GM21390 (cell line): ENCODE results near the gene CD40LG.

Experiments used
- ATAC-seq: cut with Tn5 transposase; IDR thresholded peaks from one replicate; pipeline ENCODE4 v1.9.1; 2021; ENCODE audit not compliant: unreplicated experiment

The CD40LG gene

DNA sequence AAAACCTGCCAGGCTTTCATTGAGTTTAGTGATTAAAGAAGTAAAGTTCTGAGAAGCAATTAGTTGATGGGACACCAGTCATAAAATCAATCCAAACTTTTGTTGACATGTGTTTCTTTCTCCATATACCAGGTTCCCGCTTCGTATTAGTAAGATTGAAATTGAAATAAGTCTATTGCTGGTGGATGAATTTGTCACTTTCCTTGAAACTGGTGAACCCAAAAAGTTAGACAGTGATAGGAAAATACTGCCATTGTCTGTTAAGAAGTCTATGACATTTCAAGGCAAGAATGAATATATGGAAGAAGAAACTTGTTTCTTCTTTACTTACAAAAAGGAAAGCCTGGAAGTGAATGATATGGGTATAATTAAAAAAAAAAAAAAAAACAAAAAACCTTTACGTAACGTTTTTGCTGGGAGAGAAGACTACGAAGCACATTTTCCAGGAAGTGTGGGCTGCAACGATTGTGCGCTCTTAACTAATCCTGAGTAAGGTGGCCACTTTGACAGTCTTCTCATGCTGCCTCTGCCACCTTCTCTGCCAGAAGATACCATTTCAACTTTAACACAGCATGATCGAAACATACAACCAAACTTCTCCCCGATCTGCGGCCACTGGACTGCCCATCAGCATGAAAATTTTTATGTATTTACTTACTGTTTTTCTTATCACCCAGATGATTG lies at the start of gene CD40LG:
CD40LG (plus strand) TSS at position 482 of the 684 bp plus-strand sequence; CDS start at position 573, 91 bp downstream.
- no peak for ATAC-seq

DNA sequence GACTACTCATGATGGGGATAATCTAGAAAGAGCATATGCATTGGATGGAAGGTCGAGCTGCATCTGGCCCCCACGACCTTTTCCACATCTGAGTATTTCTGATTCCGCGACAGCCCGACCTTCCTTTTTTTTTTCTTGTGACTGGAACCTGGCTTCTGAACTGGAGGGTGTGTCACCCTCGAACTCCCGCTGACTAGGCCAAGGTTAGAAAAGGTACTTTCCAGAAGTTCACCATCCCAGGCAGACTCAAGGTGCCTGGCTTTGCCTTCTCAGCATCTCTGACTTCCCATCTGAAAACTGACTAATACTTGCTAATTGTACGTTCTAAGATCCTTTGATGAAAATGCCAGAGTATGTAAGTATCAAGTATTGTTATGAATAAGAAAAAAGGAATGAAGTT lies 49.3 kb upstream of the CD40LG start:
- no peak for ATAC-seq

GRCh38 chrX:136600059-136600458 lies 47.9 kb upstream of the CD40LG start:
- ATAC-seq: no peak

GRCh38 chrX:136607236-136607635 lies 40.7 kb upstream of the CD40LG start:
- no peak for ATAC-seq

DNA sequence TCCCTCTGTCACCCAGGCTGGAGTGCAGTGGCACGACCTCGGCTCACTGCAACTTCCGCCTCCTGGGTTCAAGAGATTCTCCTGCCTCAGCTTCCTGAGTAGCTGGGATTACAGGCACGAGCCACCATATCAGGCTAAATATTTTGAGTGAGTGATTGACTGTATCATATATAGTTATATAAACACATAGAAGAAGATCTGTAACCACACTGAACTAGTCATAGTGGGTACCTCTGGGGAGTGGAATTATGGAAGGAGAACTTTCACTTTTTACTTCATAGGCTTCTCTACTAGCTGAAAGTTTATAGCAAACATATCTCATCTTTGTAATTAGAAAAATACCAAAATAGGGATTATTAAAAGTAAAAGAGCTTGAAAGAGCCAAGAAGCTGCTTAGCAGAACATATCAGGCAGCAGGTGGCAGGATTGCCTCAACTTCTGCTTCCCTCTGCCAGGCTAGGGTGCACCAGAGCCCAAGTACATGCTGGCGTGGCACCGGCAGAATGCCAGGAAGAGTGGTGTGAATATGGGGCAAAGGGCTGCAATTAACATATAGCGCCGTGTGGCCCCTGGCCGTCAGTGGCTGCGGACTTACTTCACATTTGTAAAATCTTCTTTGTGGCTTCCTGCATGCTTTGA lies 39.5 kb upstream of the CD40LG start:
- no peak for ATAC-seq

GRCh38 chrX:136616987-136617685 lies 30.8 kb upstream of the CD40LG start:
- ATAC-seq: peak; percentile 90

GRCh38 chrX:136619899-136620505 lies 28.0 kb upstream of the CD40LG start:
- no peak for ATAC-seq

DNA sequence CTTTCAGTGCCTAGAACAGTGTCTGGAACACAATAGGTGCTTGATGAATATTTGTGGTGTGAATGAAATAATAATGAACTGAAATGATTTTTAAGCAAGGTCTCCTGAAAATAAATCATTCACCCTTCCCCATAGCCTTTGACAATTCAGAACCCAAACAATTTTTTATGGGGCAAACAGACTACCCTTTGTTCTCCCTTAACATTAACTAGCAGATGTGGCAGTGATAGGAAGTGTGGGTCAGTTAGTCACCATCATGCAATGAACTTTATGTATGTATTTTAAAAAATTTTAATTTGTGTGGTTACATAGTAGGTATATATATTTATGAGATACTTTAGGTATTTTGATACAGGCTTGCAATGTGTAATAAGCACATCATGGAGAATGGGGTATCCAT lies 27.2 kb upstream of the CD40LG start:
- no peak for ATAC-seq

DNA sequence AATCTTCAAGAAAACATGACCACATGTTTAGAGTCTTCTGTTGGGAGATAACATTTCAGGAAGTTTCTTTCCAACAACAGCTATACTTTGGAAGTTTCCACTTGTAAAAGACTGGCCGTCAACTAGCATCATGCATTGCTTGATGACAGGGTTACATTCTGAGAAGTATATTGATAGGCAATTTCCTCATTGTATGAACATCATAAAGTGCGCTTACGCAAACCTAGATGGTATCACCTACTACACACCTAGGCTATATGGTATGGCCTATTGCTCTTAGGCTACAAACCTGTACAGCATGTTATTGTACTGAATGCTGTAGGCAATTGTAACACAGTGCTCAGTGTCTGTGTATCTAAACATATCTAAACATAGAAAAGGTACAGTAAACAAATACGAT lies 25.4 kb upstream of the CD40LG start:
- no peak for ATAC-seq

GRCh38 chrX:136623396-136623795 lies 24.6 kb upstream of the CD40LG start:
- no peak for ATAC-seq

GRCh38 chrX:136625246-136625645 lies 22.7 kb upstream of the CD40LG start:
- no peak for ATAC-seq

DNA sequence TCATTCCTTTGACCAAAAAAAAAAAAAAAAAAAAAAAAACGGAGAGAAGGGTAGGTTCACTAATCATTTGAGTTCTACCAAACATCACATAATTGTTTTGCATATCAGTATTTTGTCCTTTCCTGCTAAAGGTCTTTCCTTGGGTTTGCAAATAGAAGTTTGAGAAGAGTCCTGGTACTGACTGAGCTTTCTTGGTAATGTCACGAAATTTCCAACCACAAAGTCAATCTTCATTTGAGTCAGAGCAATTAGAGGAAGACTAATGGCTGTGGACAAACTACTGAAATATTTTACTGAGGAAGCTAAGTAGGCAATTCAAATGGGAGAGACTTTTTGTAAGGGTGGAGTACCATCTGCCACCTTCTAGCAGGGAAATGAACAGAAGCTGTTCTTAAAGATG lies 21.7 kb upstream of the CD40LG start:
- no peak for ATAC-seq

DNA sequence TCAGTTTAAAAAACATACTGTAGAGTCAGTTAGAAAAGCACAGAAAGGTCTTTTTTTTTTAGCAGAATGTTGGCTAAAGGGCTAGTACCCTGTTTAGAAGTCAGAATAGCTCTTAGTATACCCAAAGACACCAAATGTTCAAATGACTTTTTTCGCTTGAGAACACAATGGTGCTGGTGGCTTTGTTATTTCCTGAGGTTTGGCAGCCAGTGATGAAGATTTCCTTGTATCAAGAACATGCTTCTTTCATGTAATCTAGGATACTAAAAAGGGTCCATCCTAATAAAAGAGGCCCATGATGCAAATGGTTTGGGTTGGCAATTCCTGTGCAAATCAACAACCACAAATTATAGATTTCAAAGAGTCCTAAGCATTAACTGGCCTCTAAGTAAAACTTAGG lies 21.1 kb upstream of the CD40LG start:
- no peak for ATAC-seq

DNA sequence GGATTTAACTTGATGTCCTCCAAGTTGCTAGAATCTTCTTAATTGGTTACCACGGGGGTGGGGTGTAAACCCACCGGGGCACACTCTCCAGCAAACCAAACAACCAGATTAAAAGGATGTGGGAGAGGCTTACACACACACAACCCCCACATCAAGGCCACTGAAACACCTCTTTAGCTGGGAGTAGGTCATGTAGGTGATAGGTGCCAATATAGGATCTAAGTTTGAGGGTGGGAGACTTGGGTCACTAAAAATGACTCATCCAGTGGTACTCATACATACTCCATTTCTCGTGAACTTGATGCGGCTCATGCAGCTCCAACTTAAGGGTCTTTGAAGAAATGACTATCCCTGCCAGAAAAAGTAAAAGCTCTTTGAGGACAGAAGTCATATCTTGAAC lies 20.5 kb upstream of the CD40LG start:
- no peak for ATAC-seq

DNA sequence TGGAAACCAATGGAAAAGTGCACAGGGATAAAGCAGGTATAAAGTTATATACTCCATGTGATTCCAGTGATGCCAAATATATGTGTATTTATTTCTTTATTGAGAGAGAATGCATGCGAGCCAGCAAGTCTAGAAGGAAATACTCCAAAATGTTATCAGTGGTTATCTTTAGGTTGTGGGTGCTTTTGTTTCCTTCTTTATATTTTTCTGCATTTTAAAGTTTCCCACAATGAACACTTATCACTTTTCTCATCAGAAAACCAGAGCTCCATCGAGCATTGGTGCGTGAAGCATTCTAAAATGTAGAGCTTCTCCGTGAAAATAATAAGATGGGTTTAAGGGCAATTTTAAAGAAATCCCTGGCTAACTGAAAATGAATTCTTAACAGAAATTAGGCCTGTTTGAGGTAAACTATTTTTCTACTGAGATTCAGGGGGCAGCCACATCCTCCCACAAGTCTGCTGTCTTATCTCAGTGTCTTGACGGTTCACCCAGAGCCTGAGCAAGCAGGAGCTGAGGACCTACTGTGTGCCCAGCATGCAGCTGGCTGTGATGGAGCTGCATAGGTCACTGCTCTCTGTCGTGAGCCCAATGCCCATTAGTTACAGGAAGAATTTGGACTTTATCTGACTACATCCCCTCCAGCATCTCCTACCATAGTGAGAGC lies 18.7 kb upstream of the CD40LG start:
- no peak for ATAC-seq

- ATAC-seq: no peak
These were observed 17.1 kb upstream of the CD40LG start for GRCh38 chrX:136630881-136631280.

DNA sequence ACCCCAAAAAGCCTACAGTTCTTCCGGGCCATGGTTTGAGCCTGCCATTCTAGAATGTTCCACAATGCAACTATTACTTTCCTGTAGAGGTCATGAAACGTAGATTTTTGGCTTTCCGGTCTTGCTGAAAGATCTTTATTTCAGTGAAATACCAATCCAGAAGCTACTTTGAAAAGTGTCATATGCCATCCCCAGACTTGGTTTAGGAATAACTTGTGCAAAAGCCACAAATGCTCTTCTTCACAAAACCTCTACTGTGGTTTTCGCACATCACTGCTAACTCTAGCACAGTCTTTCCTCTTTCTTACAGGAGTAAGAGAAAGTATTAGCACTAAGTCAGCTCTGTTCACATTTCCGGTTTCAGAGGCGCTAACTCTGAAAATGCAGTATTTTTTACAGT lies 12.7 kb upstream of the CD40LG start:
- ATAC-seq: peak; percentile 89

DNA sequence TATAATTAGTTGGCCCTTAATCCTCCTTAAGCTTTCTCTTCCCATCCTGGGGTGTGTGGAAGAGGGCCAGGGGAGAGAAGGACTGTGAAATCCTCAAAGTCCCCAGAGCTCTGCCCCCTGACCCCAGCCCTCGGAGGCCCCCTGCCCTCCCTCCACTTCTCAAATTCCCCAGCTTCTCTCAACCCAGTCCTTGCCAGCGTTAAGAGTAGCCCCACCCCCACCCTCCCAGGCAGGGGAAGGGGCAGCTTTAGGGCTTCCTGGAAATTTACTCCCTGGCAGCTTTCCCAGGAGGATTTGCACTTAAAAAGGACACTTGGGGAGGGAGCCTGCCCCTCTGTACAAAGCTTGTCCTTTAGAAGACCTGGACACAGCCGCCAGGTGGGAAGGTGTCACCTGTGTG lies 11.8 kb upstream of the CD40LG start:
- ATAC-seq: no peak

GRCh38 chrX:136639506-136640176 lies 8.3 kb upstream of the CD40LG start:
- ATAC-seq: no peak

DNA sequence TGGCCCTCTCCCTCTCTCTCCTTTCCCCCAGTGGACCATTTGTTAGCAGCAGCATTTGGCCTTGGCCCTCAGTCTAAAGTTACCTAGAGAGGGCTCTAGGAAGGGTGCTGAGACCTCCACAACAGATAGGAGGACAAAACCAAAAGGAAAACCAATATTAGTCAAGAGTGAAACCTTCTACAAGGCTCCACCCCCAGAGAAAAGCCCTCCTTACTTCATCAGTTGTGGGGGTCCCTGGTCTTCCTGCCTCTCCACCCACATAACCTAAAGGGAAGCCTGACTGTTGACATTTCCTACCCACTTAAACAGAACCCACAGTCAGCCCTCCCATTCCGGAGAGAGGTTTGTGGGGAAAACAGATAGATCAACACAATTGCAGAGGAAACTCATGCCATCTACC lies 4.7 kb upstream of the CD40LG start:
- ATAC-seq: no peak
